K562 (cell line): Measurements from ENCODE around the gene GALNT16. TPM values are rescaled to one million over a fixed set of nuclear protein-coding genes. Genes with fewer than 3 reads are reported as not detected.

Source experiments
- ATAC-seq: fragments of 200-7000 bp; cut with Tn5 transposase; 3 replicates; pipeline ENCODE4 v1.9.1; 2020; ENCODE audit warnings: moderate library complexity
- BruUV-seq: library from RNA; stranded (reverse); fragments of 400-500 nt; replicated peaks from 2 replicates; lab custom pipeline; 2021; lab: Mats Ljungman, UMichigan
- CTCF ChIA-PET: fragments of 300-600 bp; formaldehyde crosslinking; extraction: SDS; loops from one replicate; lab custom pipeline; 2021; ENCODE audit warnings: low intra/inter-chr PET ratio; lab: Yijun Ruan, JAX
- POLR2A ChIA-PET: fragments of 300-600, 350-650 bp; sonication (Branson Sonifier 250); formaldehyde crosslinking; extraction: SDS; loops from one replicate; lab custom pipeline; 2021; ENCODE audit warnings: antibody characterized with exemption, inconsistent platforms; lab: Yijun Ruan, JAX
- DNase-seq, 4 experiments: peaks; one replicate each; pipeline versions ENCODE4 v3.0.0 to v3.0.0-alpha.2; 2011 to 2018; ENCODE audit warnings: low spot score in 3 of 4, mixed read lengths in 3 of 4; ENCODE audit errors: extremely low read depth in 1 of 4
- FAIRE-seq: peaks from 2 replicates; lab custom pipeline; 2011; peaks lifted over from hg19 to GRCh38; lab: Jason Lieb, UNC
- H2AFZ ChIP-seq: 2 replicates; pipeline ENCODE4 v1.6.0; 2011; ENCODE audit warnings: low read depth, low read length, control low read depth, inconsistent platforms
- H3K27ac ChIP-seq: fragments of 200-600 bp; 3 replicates; pipeline ENCODE4 v1.8.0; 2011; ENCODE audit warnings: low read depth, mild to moderate bottlenecking, control low read depth, inconsistent platforms, low read length, moderate library complexity, mixed read lengths; ENCODE audit errors: extremely low read depth
- H3K27me3 ChIP-seq, 2 experiments: fragments of 300-600 bp in 1 of 2; 2 replicates in 1 of 2; 3 replicates in 1 of 2; pipeline versions ENCODE4 v1.6.0 to v1.8.0; 2011; ENCODE audit warnings: inconsistent platforms in 2 of 2, low read length in 2 of 2, mild to moderate bottlenecking in 1 of 2, mixed read lengths in 1 of 2, moderate library complexity in 1 of 2; ENCODE audit not compliant: control insufficient read depth in 2 of 2, insufficient read depth in 2 of 2
- H3K36me3 ChIP-seq: fragments of 300-600 bp; 3 replicates; pipeline ENCODE4 v1.8.0; 2011; ENCODE audit warnings: mild to moderate bottlenecking, low read length, inconsistent platforms; ENCODE audit not compliant: control insufficient read depth, insufficient read depth
- H3K4me1 ChIP-seq, 2 experiments: fragments of 200-600 bp in 1 of 2; replicated peaks in 1 of 2; 2 replicates in 1 of 2; 3 replicates in 1 of 2; pipeline versions ENCODE4 v1.5.1 to v1.8.0; 2011; ENCODE audit warnings: inconsistent platforms in 2 of 2, low read length in 2 of 2, mild to moderate bottlenecking in 1 of 2, mixed read lengths in 1 of 2, moderate library complexity in 1 of 2; ENCODE audit not compliant: control insufficient read depth in 2 of 2, insufficient read depth in 2 of 2
- H3K4me2 ChIP-seq: 2 replicates; pipeline ENCODE4 v1.6.1; 2011; ENCODE audit warnings: low read length, control low read depth, inconsistent platforms, mixed read lengths; ENCODE audit not compliant: insufficient read depth
- H3K4me3 ChIP-seq: fragments of 200-600 bp; sonication (generic), shearing (Covaris generic); 2 replicates; pipeline ENCODE4 v1.5.1; 2016; ENCODE audit warnings: control low read depth, inconsistent platforms
- H3K79me2 ChIP-seq: fragments of 200-600 bp; 3 replicates; pipeline ENCODE4 v1.8.0; 2011; ENCODE audit warnings: low read length, inconsistent platforms; ENCODE audit not compliant: control insufficient read depth, insufficient read depth
- H3K9ac ChIP-seq, 2 experiments: 2 replicates each; pipeline versions ENCODE4 v1.6.0 to v1.6.1; 2011; ENCODE audit warnings: low read depth in 2 of 2, low read length in 2 of 2, control low read depth in 1 of 2, inconsistent platforms in 1 of 2, mild to moderate bottlenecking in 1 of 2, mixed read lengths in 1 of 2; ENCODE audit not compliant: insufficient read depth in 1 of 2
- H3K9me1 ChIP-seq: one replicate; pipeline ENCODE4 v1.6.0; 2011; ENCODE audit warnings: inconsistent platforms, mild to moderate bottlenecking, low read length, moderate library complexity; ENCODE audit not compliant: control insufficient read depth, insufficient read depth
- H3K9me3 ChIP-seq: replicated peaks from 2 replicates; pipeline ENCODE4 v1.5.1; 2011; ENCODE audit warnings: low read depth, low read length, inconsistent platforms; ENCODE audit not compliant: control insufficient read depth, insufficient read depth
- H4K20me1 ChIP-seq: replicated peaks from 2 replicates; pipeline ENCODE4 v1.6.1; 2011; ENCODE audit warnings: low read length, inconsistent platforms, mixed read lengths; ENCODE audit not compliant: control insufficient read depth, insufficient read depth
- E2F3 ChIP-seq: fragments of 250-450 bp; sonication (Bioruptor Pico); IDR thresholded peaks from 2 replicates; pipeline ENCODE4 v1.4.0; 2020; ENCODE audit warnings: mild to moderate bottlenecking
- FOXJ2 ChIP-seq: fragments of 200-800 bp; sonication (Bioruptor generic); IDR thresholded peaks from 2 replicates; pipeline ENCODE4 v1.6.1; 2016; ENCODE audit warnings: missing genetic modification characterization, missing compliant biosample characterization
- PHF21A ChIP-seq: fragments of 450-650 bp; IDR thresholded peaks from 2 replicates; pipeline ENCODE4 v1.6.1; 2017; ENCODE audit warnings: low read depth, borderline replicate concordance
- POLR2AphosphoS2 ChIP-seq: IDR thresholded peaks from 2 replicates; pipeline ENCODE4 v1.6.1; 2012; ENCODE audit warnings: low read length, improper control_type of control experiment
- SRSF1 ChIP-seq: fragments of 200-400 bp; formaldehyde crosslinking; IDR thresholded peaks from 2 replicates; pipeline ENCODE4 v1.6.1; 2017; ENCODE audit warnings: mild to moderate bottlenecking, low read depth, low read length, moderate library complexity
- WGBS: fragments of 100-300 bp; shearing (Covaris generic); methylation state at CpG from one replicate; pipeline ENCODE4 v1.1.6; 2016; ENCODE audit warnings: low coverage, mixed read lengths; ENCODE audit not compliant: insufficient coverage; ENCODE audit errors: missing lambda C conversion rate; 5-methylcytosine and 5-hydroxymethylcytosine counted together
- in situ Hi-C: fragments of 300-500 bp; cut with MboI; formaldehyde crosslinking; loops from 4 replicates; pipeline ENCODE4 v1.15.0; 2018; ENCODE audit warnings: inconsistent platforms, mixed read lengths
- intact Hi-C: fragments of 100-400 bp; cut with micrococcal nuclease; formaldehyde crosslinking; loops from 2 replicates; pipeline ENCODE4 v1.14.2; 2022
- polyA plus RNA-seq, 8 experiments: library from polyadenylated mRNA; depleted of rRNA in 4 of 8; stranded (reverse) in 5 of 8; unstranded in 3 of 8; fragments of >200 nt; fragmentation: Nextera tagmentation in 2 of 8; fragmentation: Illumina TruSeq in 1 of 8; extraction: Ambion mirVana in 2 of 8; extraction: Trizol in 1 of 8; gene quantifications; 2 replicates each; pipeline versions ENCODE4 v1.2.1 to v1.2.3, GENCODE V29; 2011 to 2014; ENCODE audit warnings: inconsistent platforms in 1 of 8, missing spikeins in 1 of 8
- total RNA-seq, 7 experiments: library from RNA; depleted of rRNA in 6 of 7; stranded (reverse); fragments of >200 nt in 6 of 7; fragmentation: Illumina TruSeq in 2 of 7; extraction: Trizol in 2 of 7; gene quantifications; 2 replicates each; pipeline versions ENCODE4 v1.2.1 to v1.2.3, GENCODE V29; 2011 to 2021; ENCODE audit warnings: low replicate concordance in 1 of 7
- TF ChIP-seq, protein P1 (sequence below): sonication (generic); formaldehyde crosslinking; IDR thresholded peaks from 2 replicates; pipeline ENCODE4 v1.8.0; 2022; ENCODE audit warnings: missing genetic modification reagents, mild to moderate bottlenecking, moderate library complexity, borderline replicate concordance
- TF ChIP-seq, protein P2 (sequence below): sonication (generic); formaldehyde crosslinking; IDR thresholded peaks from 2 replicates; pipeline ENCODE4 v1.8.0; 2022; ENCODE audit warnings: mild to moderate bottlenecking, missing genetic modification reagents
- TF ChIP-seq, protein P3 (sequence below): fragments of 450-650 bp; IDR thresholded peaks from 2 replicates; pipeline ENCODE4 v1.6.1; 2016; ENCODE audit warnings: low read depth

GALNT16 gene
- total and polyA plus RNA-seq, 9 of the 15 experiments (the other 6 are each of a cell fraction or from before 2014, with no cell fraction given), result not detected

DNA sequence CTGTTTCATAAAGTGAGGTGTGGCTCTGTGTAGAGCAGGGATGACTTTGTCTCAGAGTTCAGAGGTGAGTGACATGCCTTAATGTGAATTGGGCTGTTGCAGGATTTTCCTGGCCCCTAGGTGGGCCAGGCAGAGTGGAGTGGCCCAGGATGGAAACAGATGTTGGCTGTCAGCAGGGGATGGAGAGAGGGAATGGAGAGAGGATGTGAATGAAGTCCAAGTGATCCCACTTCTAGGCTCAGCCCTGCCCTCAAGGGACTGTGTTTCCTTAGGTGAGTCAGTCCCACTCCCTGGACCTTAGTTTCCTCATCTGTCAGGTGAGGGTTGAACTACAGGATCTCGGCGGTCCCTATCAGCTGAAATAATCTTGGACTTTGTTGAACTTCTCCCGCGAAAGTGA, 7.5 kb downstream of the GALNT16 start:
- no peaks in the 10 kb centered on the region for H3K9me3 ChIP-seq
- H3K27ac ChIP-seq, result no peak overlapping the region
- in situ Hi-C loops (loop anchor here (25.0 kb wide), 1 partner anchor 195 kb away; no protein-coding TSS in a partner anchor), intact Hi-C loops (no loop called here)
- ATAC-seq (no peak), FAIRE-seq (no peak), DNase-seq (no peak)
- H3K9me1 ChIP-seq, result no peaks in the 10 kb centered on the region
- no peak overlapping the region for H3K4me3 ChIP-seq
- H3K36me3 ChIP-seq, result no peaks in the 10 kb centered on the region
- ChIA-PET CTCF (no interaction called here), POLR2A (no interaction called here)
- H3K79me2 ChIP-seq, result no peaks in the 10 kb centered on the region
- no peaks in the 10 kb centered on the region for H4K20me1 ChIP-seq
- no peak overlapping the region for H3K4me2 ChIP-seq
- no TSS peak for BruUV-seq
- 3% methylated on average over 4 of the region's 4 CpGs for WGBS
- H3K9ac ChIP-seq, result no peak overlapping the region
- H3K27me3 ChIP-seq, result peaks cover 14 to 64% of the 10 kb centered on the region in 2 experiments; a peak in 4 of 5 replicates
- H3K4me1 ChIP-seq, result no peaks in the 10 kb centered on the region; a peak in 1 of 5 replicates
- no peak overlapping the region for H2AFZ ChIP-seq
- TF ChIP-seq, protein P1, sequence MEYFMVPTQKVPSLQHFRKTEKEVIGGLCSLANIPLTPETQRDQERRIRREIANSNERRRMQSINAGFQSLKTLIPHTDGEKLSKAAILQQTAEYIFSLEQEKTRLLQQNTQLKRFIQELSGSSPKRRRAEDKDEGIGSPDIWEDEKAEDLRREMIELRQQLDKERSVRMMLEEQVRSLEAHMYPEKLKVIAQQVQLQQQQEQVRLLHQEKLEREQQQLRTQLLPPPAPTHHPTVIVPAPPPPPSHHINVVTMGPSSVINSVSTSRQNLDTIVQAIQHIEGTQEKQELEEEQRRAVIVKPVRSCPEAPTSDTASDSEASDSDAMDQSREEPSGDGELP (CRISPR knock-in tag), result no peak
- TF ChIP-seq PHF21A, result no peak
- TF ChIP-seq, protein P2, sequence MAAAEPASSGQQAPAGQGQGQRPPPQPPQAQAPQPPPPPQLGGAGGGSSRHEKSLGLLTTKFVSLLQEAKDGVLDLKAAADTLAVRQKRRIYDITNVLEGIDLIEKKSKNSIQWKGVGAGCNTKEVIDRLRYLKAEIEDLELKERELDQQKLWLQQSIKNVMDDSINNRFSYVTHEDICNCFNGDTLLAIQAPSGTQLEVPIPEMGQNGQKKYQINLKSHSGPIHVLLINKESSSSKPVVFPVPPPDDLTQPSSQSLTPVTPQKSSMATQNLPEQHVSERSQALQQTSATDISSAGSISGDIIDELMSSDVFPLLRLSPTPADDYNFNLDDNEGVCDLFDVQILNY (CRISPR knock-in tag), result no peak
- no peak for TF ChIP-seq SRSF1
- no peak for TF ChIP-seq E2F3 (CRISPR knock-in tag)
- no peak for TF ChIP-seq FOXJ2 (tag)
- no peak for TF ChIP-seq POLR2AphosphoS2
- TF ChIP-seq, protein P3, sequence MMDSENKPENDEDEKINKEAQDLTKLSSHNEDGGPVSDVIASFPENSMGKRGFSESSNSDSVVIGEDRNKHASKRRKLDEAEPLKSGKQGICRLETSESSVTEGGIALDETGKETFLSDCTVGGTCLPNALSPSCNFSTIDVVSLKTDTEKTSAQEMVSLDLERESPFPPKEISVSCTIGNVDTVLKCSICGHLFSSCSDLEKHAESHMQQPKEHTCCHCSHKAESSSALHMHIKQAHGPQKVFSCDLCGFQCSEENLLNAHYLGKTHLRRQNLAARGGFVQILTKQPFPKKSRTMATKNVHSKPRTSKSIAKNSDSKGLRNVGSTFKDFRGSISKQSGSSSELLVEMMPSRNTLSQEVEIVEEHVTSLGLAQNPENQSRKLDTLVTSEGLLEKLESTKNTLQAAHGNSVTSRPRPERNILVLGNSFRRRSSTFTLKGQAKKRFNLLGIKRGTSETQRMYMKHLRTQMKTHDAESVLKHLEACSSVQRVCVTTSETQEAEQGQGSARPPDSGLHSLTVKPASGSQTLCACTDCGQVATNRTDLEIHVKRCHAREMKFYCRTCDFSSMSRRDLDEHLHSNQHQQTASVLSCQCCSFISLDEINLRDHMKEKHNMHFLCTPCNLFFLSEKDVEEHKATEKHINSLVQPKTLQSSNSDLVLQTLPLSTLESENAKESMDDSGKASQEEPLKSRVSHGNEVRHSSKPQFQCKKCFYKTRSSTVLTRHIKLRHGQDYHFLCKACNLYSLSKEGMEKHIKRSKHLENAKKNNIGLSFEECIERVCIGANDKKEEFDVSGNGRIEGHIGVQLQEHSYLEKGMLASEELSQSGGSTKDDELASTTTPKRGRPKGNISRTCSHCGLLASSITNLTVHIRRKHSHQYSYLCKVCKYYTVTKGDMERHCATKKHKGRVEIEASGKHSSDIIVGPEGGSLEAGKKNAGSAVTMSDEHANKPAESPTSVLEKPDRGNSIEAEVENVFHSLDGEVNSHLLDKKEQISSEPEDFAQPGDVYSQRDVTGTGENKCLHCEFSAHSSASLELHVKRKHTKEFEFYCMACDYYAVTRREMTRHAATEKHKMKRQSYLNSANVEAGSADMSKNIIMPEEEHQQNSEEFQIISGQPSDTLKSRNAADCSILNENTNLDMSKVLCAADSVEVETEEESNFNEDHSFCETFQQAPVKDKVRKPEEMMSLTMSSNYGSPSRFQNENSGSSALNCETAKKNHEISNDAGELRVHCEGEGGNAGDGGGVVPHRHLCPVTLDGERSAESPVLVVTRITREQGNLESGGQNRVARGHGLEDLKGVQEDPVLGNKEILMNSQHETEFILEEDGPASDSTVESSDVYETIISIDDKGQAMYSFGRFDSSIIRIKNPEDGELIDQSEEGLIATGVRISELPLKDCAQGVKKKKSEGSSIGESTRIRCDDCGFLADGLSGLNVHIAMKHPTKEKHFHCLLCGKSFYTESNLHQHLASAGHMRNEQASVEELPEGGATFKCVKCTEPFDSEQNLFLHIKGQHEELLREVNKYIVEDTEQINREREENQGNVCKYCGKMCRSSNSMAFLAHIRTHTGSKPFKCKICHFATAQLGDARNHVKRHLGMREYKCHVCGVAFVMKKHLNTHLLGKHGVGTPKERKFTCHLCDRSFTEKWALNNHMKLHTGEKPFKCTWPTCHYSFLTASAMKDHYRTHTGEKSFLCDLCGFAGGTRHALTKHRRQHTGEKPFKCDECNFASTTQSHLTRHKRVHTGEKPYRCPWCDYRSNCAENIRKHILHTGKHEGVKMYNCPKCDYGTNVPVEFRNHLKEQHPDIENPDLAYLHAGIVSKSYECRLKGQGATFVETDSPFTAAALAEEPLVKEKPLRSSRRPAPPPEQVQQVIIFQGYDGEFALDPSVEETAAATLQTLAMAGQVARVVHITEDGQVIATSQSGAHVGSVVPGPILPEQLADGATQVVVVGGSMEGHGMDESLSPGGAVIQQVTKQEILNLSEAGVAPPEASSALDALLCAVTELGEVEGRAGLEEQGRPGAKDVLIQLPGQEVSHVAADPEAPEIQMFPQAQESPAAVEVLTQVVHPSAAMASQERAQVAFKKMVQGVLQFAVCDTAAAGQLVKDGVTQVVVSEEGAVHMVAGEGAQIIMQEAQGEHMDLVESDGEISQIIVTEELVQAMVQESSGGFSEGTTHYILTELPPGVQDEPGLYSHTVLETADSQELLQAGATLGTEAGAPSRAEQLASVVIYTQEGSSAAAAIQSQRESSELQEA, result no peak
